KOPT-K1 (cell line): ENCODE measurements around the gene STAP2.

Experiments
- H3K27ac ChIP-seq: fragments of 200-600 bp; sonication (generic); 2 replicates; pipeline ENCODE4 v1.5.1; 2016; ENCODE audit warnings: antibody characterized with exemption, mild to moderate bottlenecking, low read depth, low read length; ENCODE audit not compliant: poor library complexity, severe bottlenecking
- H3K36me3 ChIP-seq: fragments of 200-600 bp; sonication (generic); 2 replicates; pipeline ENCODE4 v1.5.1; 2017; ENCODE audit warnings: antibody characterized with exemption, mild to moderate bottlenecking, low read length, moderate library complexity; ENCODE audit not compliant: insufficient read depth
- H3K9me3 ChIP-seq: fragments of 200-600 bp; sonication (generic); 2 replicates; pipeline ENCODE4 v1.5.1; 2017; ENCODE audit warnings: antibody characterized with exemption, low read length, mild to moderate bottlenecking; ENCODE audit not compliant: insufficient read depth, poor library complexity, severe bottlenecking

Gene STAP2

DNA sequence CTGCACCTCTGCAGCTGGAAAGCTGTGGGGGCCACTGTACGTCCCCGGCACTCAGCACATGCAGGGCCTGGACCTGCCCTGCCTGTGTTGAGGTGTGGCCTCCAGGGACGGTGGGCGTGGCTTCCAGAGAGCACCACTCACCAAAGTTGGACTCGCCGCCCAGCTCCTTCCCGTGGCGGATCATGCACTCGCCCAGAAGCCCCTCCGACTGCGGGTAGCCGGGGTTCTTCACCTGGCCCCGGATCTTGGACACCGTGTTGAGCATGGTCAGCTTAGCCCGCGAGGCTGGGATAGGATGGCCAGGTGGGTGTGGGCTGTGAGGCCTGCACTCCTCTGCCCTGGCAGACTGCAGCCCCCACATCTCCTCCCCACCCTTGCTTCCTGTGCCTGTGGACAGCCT, 26.7 kb upstream of the STAP2 start:
- H3K27ac ChIP-seq: no peak overlapping the region
- H3K36me3 ChIP-seq: peaks cover 63% of the 10 kb centered on the region
- H3K9me3 ChIP-seq: no peaks in the 10 kb centered on the region

DNA sequence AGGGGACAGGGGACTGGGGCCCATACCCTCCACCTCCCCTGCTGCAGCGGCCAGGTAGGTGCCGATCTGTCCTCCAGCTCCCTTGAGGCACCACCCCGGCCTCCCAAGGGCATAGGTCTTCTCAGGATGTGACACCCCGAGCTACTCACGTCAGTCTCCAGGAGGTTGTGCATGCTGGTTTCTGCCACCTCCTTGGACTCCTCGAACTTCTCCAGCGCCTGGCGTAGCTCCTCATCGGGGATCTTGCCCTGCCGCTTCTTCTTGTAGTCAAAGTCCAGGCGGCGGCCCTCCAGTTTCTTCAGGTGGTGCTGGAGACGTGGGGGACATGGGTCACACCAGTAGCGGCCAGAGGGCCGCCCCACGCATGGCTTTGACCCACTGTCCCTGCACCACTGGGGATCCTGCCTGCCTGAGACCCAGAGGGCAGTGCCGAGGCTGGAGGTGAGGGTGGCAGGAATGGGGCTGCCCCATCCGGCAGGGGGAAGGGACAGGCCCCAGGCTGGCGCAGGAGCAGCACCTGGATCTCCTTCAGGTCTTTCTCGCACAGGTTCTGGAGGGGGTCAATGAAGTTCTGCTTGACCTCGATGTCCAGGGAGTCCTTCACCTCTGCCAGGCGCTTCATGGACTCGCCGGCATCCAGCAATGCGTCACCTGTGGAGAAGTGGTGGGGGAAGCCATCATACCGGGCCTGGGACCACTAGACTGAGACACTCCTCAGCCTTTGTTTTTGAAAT, 25.1 kb upstream of the STAP2 start:
- Histone ChIP-seq H3K27ac (no peak overlapping the region), H3K9me3 (no peaks in the 10 kb centered on the region), H3K36me3 (peaks cover 79% of the 10 kb centered on the region)

DNA sequence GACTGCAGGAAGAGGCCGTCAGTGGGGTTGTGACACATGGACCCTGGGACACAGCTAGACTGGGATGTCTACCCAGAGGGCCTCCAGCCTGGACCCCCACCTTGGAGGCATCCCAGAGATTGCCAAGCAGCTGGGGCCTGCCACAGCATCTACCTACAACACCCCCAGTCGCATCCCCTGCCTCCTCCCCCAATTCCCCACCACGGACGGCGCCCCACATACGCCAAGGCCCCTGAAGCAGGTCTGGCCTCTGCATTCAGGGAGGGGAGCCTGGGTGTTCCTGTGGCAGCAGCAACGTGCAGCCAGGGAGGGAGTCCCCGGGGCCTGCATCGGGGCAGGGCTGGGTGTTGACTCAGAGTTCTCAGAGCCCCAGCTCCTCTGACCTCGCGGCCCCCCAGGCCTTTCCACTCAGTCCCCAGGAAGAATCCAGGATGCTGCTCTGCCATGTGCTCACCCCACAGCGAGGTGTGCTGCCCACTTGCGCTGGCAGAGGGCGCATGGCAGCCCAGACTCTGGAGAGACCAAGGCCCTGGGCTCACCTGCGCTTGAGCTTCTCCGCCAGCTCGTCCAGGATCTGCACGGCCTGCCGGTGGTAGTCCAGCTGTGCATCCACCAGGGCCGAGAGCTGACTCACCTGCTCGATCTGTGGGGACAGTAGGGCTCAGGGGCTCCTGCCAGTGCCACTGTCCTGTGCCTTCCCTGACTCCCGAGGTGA, 24.4 kb upstream of the STAP2 start:
- H3K27ac ChIP-seq: no peak overlapping the region
- H3K9me3 ChIP-seq: no peaks in the 10 kb centered on the region
- peaks cover 86% of the 10 kb centered on the region for H3K36me3 ChIP-seq

DNA sequence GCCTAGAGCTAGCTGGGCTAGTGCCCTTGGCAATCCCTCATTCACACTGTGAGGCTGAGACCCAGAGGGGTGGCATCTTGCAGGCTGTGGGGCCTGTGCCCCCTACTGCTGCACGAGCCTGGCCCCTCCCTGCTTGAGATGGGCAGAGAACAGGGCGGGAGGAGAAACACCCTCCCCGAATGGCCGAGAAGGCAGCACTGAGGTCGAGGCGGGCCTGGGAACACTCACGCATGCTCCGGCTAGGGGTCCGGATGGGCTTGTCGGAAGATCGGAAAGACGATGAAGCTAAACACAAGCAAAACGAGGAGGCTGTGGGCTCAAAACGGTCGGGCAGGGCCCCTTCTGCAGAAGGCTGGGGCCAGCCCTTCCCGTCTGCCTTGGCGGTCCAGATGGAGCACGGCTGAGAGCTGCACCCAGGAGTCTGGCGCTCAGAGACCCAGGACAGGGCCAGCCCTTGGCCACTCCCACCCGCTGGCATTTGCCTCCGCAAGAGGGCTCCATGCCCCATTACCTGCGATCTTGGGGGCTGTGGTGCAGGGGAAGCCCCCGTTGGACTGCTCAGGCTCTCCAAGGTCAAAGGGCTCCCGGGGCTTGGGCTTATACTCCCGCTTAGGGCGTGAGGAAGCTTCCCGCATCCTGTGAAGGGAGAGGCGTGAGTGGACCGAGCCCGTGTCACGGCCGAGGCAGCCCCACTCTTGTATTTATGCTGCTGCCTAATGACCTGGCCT, 23.6 kb upstream of the STAP2 start:
- H3K27ac ChIP-seq: no peak overlapping the region
- no peaks in the 10 kb centered on the region for H3K9me3 ChIP-seq
- peaks cover 93% of the 10 kb centered on the region for H3K36me3 ChIP-seq

DNA sequence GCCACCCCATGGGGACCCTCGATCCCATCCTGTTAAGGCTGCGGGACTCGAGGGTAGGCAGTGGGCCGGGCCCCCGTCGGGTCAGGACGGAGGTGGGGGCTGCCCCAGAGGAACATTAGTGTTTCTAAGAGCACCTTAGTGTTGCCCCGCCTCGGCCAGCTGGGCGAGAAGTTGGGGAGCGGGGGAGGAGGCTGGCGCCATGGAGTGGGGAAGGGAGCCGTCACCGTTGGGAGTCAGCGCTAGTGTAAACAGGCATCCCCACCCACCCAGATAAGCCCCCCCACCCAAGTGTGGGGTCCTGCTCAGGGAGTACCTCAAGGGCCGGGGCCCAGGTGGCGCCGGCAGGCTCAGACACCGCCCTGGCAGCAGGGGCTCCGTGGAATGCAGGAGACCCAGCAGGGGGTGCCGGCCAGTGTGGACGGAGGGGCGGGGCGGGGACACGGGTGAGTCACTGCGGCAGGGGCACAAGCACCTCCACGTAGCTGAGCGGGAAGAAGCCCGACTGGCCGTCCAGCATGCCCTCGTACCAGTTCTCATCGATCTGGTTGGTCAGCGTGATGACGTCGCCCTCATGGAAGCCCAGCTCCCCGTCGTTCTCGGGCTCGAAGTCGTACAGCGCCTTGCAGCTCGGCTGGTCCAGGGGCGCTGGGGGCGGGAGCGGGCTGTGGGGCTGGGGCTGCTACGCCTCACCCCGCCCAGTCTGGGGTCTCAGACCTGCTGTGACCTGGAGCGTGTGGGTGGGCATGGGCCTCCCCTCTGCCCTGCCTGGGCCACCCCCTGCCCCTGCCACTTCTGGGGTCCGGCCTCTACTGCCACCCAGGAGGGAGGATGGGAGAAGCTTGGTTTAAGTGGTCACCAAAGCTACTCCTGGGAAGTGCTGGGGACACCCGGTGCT, 22.8 kb upstream of the STAP2 start:
- Histone ChIP-seq H3K9me3 (no peaks in the 10 kb centered on the region), H3K27ac (no peak overlapping the region), H3K36me3 (peaks cover 94% of the 10 kb centered on the region)

DNA sequence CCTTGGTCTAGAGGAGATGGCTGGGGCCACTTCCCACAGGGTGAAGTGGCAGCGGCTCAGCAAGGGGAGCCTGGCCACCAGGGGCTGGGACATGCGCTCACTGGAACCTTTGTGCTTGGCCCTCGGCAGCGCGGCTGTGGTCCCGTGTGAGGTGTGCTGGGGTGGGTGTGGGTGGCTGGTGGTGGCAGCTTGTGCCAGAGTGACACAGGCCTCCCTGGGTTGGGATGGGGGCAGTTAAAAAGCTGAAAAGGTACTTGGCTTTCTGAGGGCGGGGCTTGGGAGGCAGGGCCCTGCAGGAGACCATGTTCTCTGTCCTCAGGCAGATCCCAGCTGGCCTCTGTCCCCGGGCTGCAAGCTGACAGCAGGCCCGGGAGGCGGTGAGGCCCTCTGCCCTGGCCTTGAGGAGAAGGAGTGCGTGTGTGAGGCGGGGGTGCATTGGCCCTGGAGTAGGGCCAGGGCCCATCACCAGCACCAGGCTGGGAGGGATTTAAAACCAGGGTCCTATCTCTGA, 22.1 kb upstream of the STAP2 start:
- Histone ChIP-seq H3K9me3 (no peaks in the 10 kb centered on the region), H3K36me3 (peaks cover 91% of the 10 kb centered on the region), H3K27ac (no peak overlapping the region)

DNA sequence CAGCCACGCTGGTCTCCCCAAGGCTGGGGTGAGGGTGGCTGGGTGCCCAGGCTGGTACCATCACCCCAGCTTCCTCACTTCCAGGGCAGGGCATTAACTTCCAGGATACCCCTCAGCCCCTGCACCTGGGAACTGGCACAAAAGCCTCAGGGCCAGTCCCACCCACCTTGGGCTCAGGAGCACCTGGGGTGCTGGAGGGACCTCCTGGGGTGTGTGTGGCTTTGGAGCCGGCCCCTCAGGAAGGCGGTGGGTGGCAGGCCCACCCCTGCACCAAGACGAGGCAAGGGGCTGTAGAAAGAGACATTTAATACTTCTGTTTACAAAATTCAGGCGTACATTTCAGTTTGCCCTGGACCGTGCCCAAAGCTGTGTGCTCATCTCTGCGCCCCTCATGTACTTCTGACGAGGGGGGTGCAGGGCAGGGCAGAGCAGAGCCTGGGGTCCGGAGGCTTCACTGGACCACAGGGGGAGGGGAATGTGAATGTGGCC, 21.5 kb upstream of the STAP2 start:
- Histone ChIP-seq H3K36me3 (peaks cover 86% of the 10 kb centered on the region), H3K27ac (no peak overlapping the region), H3K9me3 (no peaks in the 10 kb centered on the region)

DNA sequence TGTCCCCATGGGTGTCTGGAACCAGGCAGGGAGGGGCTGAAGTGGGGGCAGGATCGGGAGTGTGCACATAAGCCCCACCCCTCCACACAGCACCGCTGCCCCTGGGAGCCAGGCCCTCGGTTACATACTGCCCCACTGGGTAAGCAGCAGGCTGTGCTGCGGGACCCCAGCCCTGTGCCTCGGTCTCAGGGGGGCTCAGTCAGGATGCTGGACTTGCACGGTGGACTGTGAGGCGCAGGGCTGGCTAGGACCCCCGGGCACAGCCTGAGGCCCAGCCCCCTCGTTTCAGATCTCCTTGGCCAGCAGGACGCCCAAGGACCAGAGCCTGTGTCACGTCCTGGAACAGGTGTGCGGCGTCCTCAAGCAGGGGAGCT, 21.0 kb upstream of the STAP2 start:
- Histone ChIP-seq H3K9me3 (no peaks in the 10 kb centered on the region), H3K27ac (no peak overlapping the region), H3K36me3 (peaks cover 83% of the 10 kb centered on the region)

DNA sequence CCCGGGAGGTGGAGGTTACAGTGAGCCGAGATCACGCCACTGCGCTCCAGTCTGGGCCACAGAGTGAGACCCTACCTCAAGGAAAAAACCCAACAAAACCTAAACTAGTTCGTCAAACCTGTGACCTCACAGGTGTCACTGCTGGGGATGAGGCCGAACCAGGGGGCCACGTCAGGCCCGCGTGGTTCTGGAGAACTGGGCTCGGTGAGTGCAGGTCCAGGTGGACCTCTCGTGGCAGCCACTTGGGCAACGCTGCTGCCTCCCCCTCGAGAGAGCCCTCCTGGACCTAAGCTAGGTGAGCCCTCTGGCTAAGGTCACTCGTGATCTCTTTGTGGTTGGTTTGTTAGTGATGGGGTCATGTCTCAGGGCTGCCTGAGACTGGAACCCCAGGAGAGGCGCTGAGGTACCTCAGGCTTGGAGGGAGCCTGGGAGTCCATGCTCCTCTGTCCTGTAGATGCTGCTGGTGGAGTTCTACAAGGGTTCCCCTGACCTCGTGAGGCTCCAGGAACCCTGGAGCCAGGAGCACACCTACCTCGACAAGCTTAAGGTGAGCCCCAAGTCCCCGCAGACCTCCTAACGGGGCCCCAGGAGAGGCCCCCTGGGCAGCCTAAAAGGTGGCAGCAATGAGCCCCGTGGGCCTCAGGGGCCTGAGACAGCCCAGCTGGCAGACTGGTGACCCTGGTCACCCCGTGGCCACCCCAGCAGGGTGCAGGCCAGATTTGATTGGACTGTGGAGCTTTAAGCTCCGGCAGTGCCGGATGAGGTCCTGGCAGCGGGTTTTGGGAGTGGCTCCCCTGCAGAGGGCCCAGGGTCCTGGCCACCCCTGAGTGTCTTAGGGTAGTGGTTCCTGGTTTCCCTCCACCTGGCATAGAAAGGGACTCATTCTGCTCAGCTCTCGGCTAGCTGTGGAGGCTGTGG, 20.3 kb upstream of the STAP2 start:
- Histone ChIP-seq H3K36me3 (peaks cover 80% of the 10 kb centered on the region), H3K27ac (no peak overlapping the region)

DNA sequence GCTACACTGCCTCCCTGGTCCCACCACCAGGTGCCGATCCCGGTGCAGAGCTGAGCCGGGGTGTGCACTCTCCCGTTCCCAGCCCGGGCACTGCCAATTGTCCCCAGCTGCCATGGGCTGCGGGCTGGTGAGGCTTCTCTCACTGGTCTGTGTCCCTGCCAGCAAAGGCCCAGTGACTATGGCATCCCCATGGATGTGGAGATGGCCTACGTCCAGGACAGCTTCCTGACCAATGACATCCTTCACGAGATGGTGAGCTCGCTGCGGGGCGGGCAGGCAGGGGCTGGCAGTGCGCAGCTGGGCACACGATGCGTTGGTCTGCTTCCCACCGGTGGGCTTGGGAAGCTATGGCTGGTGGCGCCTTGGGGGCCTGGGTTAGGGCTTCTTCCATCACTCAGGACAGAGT, 19.3 kb upstream of the STAP2 start:
- H3K27ac ChIP-seq: no peak overlapping the region
- H3K36me3 ChIP-seq: peaks cover 75% of the 10 kb centered on the region
- H3K9me3 ChIP-seq: no peaks in the 10 kb centered on the region

More for the DNA sequence above, 20.3 kb upstream of the STAP2 start:
- H3K9me3 ChIP-seq: no peaks in the 10 kb centered on the region

DNA sequence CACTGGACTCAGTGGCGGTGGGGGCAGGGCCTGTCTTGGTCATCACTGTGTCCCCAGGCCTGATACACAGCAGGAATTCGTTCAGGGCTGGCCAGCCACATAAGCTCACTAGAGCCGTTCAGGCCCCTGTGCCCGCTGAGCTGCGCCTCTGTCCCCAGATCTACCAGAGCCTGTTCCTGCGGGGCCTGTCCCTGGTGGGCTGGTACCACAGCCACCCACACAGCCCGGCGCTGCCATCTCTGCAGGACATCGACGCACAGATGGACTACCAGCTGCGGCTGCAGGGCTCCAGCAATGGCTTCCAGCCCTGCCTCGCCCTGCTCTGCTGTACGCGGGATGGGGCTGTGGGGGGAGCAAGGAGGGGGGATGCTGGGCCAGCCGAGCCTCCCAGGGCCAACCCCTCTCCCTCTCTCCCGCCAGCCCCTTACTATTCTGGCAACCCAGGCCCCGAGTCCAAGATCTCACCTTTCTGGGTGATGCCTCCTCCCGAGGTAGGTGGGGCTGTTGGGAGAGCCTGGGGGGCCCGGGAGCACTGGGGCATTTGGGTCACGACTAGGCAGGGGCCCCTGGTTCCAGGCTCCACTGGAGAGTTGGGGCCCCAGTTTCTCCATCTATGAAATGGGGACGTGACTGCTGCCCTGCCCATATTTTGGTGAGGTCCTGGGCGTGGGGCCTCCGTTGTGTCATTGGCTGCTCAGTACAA, 18.6 kb upstream of the STAP2 start:
- Histone ChIP-seq H3K27ac (no peak overlapping the region), H3K9me3 (no peaks in the 10 kb centered on the region), H3K36me3 (peaks cover 68% of the 10 kb centered on the region)

DNA sequence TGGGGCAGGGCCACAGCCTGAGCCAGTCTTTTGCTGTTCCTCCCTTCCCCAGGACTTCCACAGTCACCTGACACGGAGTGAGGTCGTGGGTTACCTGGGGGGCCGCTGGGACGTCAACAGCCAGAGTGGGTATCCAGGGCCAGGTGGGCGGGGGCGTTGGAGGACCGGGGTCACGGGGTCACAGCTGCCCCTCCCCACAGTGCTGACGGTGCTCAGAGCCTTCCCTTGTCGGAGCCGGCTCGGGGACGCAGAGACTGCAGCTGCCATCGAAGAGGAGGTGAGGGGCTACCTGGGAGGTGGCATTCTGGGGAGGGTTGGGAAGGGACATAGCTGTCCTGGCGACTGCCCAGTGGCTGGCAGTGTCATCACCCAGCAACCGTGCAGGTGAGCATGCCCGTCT, 16.3 kb upstream of the STAP2 start:
- Histone ChIP-seq H3K36me3 (peaks cover 53% of the 10 kb centered on the region; the same call in 1 of the 2 replicates), H3K9me3 (no peaks in the 10 kb centered on the region), H3K27ac (no peak overlapping the region)

DNA sequence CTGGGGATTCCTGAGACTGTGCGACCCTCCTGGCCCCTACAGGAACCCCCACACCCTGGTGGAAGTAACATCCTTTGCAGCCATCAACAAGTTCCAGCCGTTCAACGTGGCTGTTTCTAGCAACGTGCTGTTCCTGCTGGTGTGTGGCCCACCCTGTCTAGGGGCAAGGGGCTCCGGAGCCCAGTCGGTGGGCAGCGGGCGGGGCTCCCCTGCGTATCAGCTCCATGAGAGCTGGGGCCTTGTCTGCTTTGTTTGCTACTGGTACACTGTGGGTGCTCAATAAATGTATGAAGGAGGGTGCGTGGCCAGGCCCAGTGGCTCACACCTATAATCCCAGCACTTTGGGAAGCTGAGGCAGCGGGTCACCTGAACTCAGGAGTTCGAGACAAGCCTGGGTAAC, 15.7 kb upstream of the STAP2 start:
- Histone ChIP-seq H3K36me3 (peaks cover 48% of the 10 kb centered on the region; the same call in 1 of the 2 replicates), H3K27ac (no peak overlapping the region), H3K9me3 (no peaks in the 10 kb centered on the region)
